Measurements from ENCODE around the gene PREX1.

DNA sequence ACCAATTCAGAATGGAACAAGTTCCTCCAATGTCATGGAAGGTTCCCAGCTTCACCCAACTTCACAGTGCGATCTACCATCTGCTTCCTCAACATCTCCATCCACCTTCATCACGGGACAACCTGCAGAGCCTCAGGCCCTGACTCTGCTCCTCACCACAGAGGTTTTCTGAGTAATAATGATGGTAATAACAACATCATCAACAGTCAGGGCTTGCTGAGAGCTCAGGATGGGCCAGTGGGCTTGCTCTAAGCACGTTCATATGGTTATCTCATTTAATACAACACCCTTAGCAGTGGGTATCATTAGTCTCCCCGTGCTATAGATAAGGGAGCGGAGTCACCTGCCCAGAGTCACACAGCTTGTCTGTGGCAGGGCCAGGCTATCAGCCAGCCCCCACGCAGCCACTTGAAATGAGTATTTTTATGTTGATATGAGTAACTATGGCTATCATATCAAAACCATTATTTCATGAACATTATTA is 38.6 kb downstream of the PREX1 start:
- TF ChIP-seq CTCF (IDR thresholded peaks at IDR 0.05 in 4 of 5, conservative IDR thresholded peaks at IDR 0.05 in 1 of 5): no peak
- no peak for TF ChIP-seq POLR2A (IDR thresholded peaks at IDR 0.05)

All from gastrocnemius medialis (tissue), 4 donors.